ENCODE measurements around the gene SIAH2.

- TF ChIP-seq SUZ12 (IDR thresholded peaks at IDR 0.05; ENCODE audit: extremely low read depth, insufficient read depth, insufficient read length) (no peak), ZNF274 (IDR thresholded peaks at IDR 0.05; ENCODE audit: low read depth, low read length) (no peak)
Observed at GRCh38 chr3:150756491-150757059, 6.4 kb downstream of the SIAH2 start.

Data from NT2/D1 (cell line).